Liver (tissue), 3 donors: ENCODE measurements around the gene MLLT3.

Experiments
- FOXA1 ChIP-seq: IDR thresholded peaks from 2 replicates; pipeline ENCODE4 v1.6.1; 2016; ENCODE audit warnings: antibody characterized with exemption
- GABPA ChIP-seq, 2 donors: IDR thresholded peaks in 1 of 2; conservative IDR thresholded peaks in 1 of 2; 2 replicates each; pipeline ENCODE4 v1.6.1; 2016; ENCODE audit warnings: antibody characterized with exemption in 2 of 2, mild to moderate bottlenecking in 1 of 2, moderate library complexity in 1 of 2
- JUND ChIP-seq, 2 donors: IDR thresholded peaks; 2 replicates each; pipeline ENCODE4 v1.6.1; 2016; ENCODE audit warnings: antibody characterized with exemption in 2 of 2
- RXRA ChIP-seq, 2 donors: IDR thresholded peaks; 2 replicates each; pipeline ENCODE4 v1.6.1; 2017 to 2018; ENCODE audit warnings: antibody characterized with exemption in 2 of 2, mild to moderate bottlenecking in 1 of 2
- TAF1 ChIP-seq: conservative IDR thresholded peaks from 2 replicates; pipeline ENCODE4 v1.6.1; 2016; ENCODE audit warnings: antibody characterized with exemption, mild to moderate bottlenecking
- TF ChIP-seq, protein P1 (sequence below): fragments of 150-350 bp; IDR thresholded peaks from 2 replicates; pipeline ENCODE4 v1.5.1; 2017; ENCODE audit warnings: improper control_type of control experiment, low read depth, low read length; ENCODE audit not compliant: missing input control
- TF ChIP-seq, protein P2 (sequence below): IDR thresholded peaks from 2 replicates; pipeline ENCODE4 v1.6.1; 2016; ENCODE audit warnings: antibody characterized with exemption
- TF ChIP-seq, protein P3 (sequence below): IDR thresholded peaks from 2 replicates; pipeline ENCODE4 v1.6.1; 2016; ENCODE audit warnings: antibody characterized with exemption, mild to moderate bottlenecking
- donor health status: healthy.
- donor health status: healthy.

DNA sequence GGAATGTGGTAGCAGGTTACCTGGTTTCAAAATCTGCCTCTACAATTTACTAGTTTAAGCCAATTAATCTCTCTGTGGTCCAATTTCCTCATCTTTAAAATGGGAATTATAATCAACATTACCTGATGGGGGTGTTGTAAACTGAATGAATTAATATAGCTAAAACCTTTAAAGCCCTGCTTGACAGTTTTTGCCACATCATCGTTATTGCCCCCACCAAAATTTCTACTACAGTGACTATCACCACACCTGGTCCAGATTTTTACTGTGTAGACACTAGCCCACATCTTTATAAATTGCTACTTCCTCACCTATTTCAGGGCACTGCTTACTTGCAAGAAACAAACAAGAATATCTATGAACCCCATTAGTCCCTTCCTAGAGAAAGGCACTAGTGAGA is 65.0 kb downstream of the MLLT3 start:
- TF ChIP-seq, protein P1, sequence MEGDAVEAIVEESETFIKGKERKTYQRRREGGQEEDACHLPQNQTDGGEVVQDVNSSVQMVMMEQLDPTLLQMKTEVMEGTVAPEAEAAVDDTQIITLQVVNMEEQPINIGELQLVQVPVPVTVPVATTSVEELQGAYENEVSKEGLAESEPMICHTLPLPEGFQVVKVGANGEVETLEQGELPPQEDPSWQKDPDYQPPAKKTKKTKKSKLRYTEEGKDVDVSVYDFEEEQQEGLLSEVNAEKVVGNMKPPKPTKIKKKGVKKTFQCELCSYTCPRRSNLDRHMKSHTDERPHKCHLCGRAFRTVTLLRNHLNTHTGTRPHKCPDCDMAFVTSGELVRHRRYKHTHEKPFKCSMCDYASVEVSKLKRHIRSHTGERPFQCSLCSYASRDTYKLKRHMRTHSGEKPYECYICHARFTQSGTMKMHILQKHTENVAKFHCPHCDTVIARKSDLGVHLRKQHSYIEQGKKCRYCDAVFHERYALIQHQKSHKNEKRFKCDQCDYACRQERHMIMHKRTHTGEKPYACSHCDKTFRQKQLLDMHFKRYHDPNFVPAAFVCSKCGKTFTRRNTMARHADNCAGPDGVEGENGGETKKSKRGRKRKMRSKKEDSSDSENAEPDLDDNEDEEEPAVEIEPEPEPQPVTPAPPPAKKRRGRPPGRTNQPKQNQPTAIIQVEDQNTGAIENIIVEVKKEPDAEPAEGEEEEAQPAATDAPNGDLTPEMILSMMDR = no peak
- TF ChIP-seq, protein P2, sequence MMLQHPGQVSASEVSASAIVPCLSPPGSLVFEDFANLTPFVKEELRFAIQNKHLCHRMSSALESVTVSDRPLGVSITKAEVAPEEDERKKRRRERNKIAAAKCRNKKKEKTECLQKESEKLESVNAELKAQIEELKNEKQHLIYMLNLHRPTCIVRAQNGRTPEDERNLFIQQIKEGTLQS = no peak
- TF ChIP-seq TAF1 = no peak
- no peak for TF ChIP-seq GABPA (IDR thresholded peaks at IDR 0.05 in 1 of 2, conservative IDR thresholded peaks at IDR 0.05 in 1 of 2)
- TF ChIP-seq JUND (IDR thresholded peaks at IDR 0.05) = no peak
- no peak for TF ChIP-seq FOXA1
- TF ChIP-seq RXRA (IDR thresholded peaks at IDR 0.05) = no peak
- TF ChIP-seq, protein P3, sequence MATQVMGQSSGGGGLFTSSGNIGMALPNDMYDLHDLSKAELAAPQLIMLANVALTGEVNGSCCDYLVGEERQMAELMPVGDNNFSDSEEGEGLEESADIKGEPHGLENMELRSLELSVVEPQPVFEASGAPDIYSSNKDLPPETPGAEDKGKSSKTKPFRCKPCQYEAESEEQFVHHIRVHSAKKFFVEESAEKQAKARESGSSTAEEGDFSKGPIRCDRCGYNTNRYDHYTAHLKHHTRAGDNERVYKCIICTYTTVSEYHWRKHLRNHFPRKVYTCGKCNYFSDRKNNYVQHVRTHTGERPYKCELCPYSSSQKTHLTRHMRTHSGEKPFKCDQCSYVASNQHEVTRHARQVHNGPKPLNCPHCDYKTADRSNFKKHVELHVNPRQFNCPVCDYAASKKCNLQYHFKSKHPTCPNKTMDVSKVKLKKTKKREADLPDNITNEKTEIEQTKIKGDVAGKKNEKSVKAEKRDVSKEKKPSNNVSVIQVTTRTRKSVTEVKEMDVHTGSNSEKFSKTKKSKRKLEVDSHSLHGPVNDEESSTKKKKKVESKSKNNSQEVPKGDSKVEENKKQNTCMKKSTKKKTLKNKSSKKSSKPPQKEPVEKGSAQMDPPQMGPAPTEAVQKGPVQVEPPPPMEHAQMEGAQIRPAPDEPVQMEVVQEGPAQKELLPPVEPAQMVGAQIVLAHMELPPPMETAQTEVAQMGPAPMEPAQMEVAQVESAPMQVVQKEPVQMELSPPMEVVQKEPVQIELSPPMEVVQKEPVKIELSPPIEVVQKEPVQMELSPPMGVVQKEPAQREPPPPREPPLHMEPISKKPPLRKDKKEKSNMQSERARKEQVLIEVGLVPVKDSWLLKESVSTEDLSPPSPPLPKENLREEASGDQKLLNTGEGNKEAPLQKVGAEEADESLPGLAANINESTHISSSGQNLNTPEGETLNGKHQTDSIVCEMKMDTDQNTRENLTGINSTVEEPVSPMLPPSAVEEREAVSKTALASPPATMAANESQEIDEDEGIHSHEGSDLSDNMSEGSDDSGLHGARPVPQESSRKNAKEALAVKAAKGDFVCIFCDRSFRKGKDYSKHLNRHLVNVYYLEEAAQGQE = no peak
